HEK293 (cell line): ENCODE results near the gene GMEB1.

ENCODE experiments used
- GLIS1 ChIP-seq: fragments of 450-650 bp; formaldehyde crosslinking; IDR thresholded peaks from 2 replicates; pipeline ENCODE4 v1.5.1; 2016; ENCODE audit warnings: missing biosample characterization, missing genetic modification characterization
- HIC1 ChIP-seq: fragments of 450-650 bp; formaldehyde crosslinking; IDR thresholded peaks from 2 replicates; pipeline ENCODE4 v1.5.1; 2016; ENCODE audit warnings: missing biosample characterization, missing genetic modification characterization
- KLF1 ChIP-seq: fragments of 450-650 bp; formaldehyde crosslinking; IDR thresholded peaks from 2 replicates; pipeline ENCODE4 v1.5.1; 2016; ENCODE audit warnings: missing biosample characterization, missing genetic modification characterization
- PRDM2 ChIP-seq: fragments of 450-650 bp; formaldehyde crosslinking; IDR thresholded peaks from 2 replicates; pipeline ENCODE4 v1.5.1; 2016; ENCODE audit warnings: missing biosample characterization, missing genetic modification characterization, borderline replicate concordance
- SCRT2 ChIP-seq: fragments of 450-650 bp; formaldehyde crosslinking; IDR thresholded peaks from 2 replicates; pipeline ENCODE4 v1.5.1; 2016; ENCODE audit warnings: missing biosample characterization, missing genetic modification characterization
- ZBTB6 ChIP-seq: fragments of 450-650 bp; formaldehyde crosslinking; IDR thresholded peaks from 2 replicates; pipeline ENCODE4 v1.5.1; 2017; ENCODE audit warnings: missing biosample characterization, missing genetic modification characterization
- ZNF138 ChIP-seq: fragments of 450-650 bp; formaldehyde crosslinking; IDR thresholded peaks from 2 replicates; pipeline ENCODE4 v1.5.1; 2016; ENCODE audit warnings: missing biosample characterization, missing genetic modification characterization, borderline replicate concordance
- ZNF140 ChIP-seq: fragments of 450-650 bp; formaldehyde crosslinking; IDR thresholded peaks from 2 replicates; pipeline ENCODE4 v1.5.1; 2016; ENCODE audit warnings: missing biosample characterization, missing genetic modification characterization
- ZNF2 ChIP-seq: fragments of 450-650 bp; formaldehyde crosslinking; IDR thresholded peaks from 2 replicates; pipeline ENCODE4 v1.5.1; 2016; ENCODE audit warnings: missing biosample characterization, missing genetic modification characterization
- ZNF266 ChIP-seq: fragments of 450-650 bp; formaldehyde crosslinking; IDR thresholded peaks from 2 replicates; pipeline ENCODE4 v1.5.1; 2016; ENCODE audit warnings: missing biosample characterization, missing genetic modification characterization, low read depth
- ZNF366 ChIP-seq: fragments of 450-650 bp; formaldehyde crosslinking; conservative IDR thresholded peaks from 2 replicates; pipeline ENCODE4 v1.5.1; 2016; ENCODE audit warnings: missing biosample characterization, missing genetic modification characterization
- ZNF423 ChIP-seq: fragments of 450-650 bp; formaldehyde crosslinking; IDR thresholded peaks from 2 replicates; pipeline ENCODE4 v1.5.1; 2016; ENCODE audit warnings: missing biosample characterization, missing genetic modification characterization
- ZNF449 ChIP-seq: fragments of 450-650 bp; formaldehyde crosslinking; IDR thresholded peaks from 2 replicates; pipeline ENCODE4 v1.5.1; 2017; ENCODE audit warnings: missing biosample characterization, mild to moderate bottlenecking, missing genetic modification characterization, moderate library complexity
- ZNF560 ChIP-seq: fragments of 450-650 bp; formaldehyde crosslinking; IDR thresholded peaks from 2 replicates; pipeline ENCODE4 v1.5.1; 2017; ENCODE audit warnings: missing biosample characterization, missing genetic modification characterization, borderline replicate concordance
- ZNF610 ChIP-seq: fragments of 450-650 bp; formaldehyde crosslinking; IDR thresholded peaks from 2 replicates; pipeline ENCODE4 v1.5.1; 2016; ENCODE audit warnings: missing biosample characterization, missing genetic modification characterization, borderline replicate concordance
- ZNF626 ChIP-seq: fragments of 450-650 bp; sonication (Bioruptor Pico); formaldehyde crosslinking; IDR thresholded peaks from 2 replicates; pipeline ENCODE4 v1.5.1; 2018; ENCODE audit warnings: missing biosample characterization, missing genetic modification characterization, inconsistent platforms
- ZNF843 ChIP-seq: fragments of 450-650 bp; formaldehyde crosslinking; IDR thresholded peaks from 2 replicates; pipeline ENCODE4 v1.5.1; 2016; ENCODE audit warnings: missing biosample characterization, missing genetic modification characterization
- ZXDB ChIP-seq: fragments of 450-650 bp; formaldehyde crosslinking; IDR thresholded peaks from 2 replicates; pipeline ENCODE4 v1.5.1; 2016; ENCODE audit warnings: missing biosample characterization, missing genetic modification characterization
- TF ChIP-seq, protein P1 (sequence below): fragments of 450-650 bp; formaldehyde crosslinking; IDR thresholded peaks from 2 replicates; pipeline ENCODE4 v1.5.1; 2016; ENCODE audit warnings: missing biosample characterization, missing genetic modification characterization
- TF ChIP-seq, protein P2 (sequence below): fragments of 450-650 bp; formaldehyde crosslinking; IDR thresholded peaks from 2 replicates; pipeline ENCODE4 v1.5.1; 2016; ENCODE audit warnings: missing biosample characterization, missing genetic modification characterization
- TF ChIP-seq, protein P3 (sequence below): fragments of 450-650 bp; formaldehyde crosslinking; IDR thresholded peaks from 2 replicates; pipeline ENCODE4 v1.5.1; 2016; ENCODE audit warnings: missing biosample characterization, missing genetic modification characterization

The GMEB1 gene

GRCh38 chr1:28736450-28737306 lies 68.1 kb downstream of the GMEB1 start, which contains the start of gene YTHDF2 (continued):
- TF ChIP-seq, protein P1, sequence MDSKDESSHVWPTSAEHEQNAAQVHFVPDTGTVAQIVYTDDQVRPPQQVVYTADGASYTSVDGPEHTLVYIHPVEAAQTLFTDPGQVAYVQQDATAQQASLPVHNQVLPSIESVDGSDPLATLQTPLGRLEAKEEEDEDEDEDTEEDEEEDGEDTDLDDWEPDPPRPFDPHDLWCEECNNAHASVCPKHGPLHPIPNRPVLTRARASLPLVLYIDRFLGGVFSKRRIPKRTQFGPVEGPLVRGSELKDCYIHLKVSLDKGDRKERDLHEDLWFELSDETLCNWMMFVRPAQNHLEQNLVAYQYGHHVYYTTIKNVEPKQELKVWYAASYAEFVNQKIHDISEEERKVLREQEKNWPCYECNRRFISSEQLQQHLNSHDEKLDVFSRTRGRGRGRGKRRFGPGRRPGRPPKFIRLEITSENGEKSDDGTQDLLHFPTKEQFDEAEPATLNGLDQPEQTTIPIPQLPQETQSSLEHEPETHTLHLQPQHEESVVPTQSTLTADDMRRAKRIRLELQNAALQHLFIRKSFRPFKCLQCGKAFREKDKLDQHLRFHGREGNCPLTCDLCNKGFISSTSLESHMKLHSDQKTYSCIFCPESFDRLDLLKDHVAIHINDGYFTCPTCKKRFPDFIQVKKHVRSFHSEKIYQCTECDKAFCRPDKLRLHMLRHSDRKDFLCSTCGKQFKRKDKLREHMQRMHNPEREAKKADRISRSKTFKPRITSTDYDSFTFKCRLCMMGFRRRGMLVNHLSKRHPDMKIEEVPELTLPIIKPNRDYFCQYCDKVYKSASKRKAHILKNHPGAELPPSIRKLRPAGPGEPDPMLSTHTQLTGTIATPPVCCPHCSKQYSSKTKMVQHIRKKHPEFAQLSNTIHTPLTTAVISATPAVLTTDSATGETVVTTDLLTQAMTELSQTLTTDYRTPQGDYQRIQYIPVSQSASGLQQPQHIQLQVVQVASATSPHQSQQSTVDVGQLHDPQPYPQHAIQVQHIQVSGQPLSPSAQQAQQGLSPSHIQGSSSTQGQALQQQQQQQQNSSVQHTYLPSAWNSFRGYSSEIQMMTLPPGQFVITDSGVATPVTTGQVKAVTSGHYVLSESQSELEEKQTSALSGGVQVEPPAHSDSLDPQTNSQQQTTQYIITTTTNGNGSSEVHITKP (tag by site-specific recombination), result peak; percentile 94
- TF ChIP-seq ZNF560 (tag by site-specific recombination), result no peak
- TF ChIP-seq GLIS1, result peak; percentile 98
- peak; percentile 99 for TF ChIP-seq ZNF423 (tag by site-specific recombination)
- TF ChIP-seq, protein P2, sequence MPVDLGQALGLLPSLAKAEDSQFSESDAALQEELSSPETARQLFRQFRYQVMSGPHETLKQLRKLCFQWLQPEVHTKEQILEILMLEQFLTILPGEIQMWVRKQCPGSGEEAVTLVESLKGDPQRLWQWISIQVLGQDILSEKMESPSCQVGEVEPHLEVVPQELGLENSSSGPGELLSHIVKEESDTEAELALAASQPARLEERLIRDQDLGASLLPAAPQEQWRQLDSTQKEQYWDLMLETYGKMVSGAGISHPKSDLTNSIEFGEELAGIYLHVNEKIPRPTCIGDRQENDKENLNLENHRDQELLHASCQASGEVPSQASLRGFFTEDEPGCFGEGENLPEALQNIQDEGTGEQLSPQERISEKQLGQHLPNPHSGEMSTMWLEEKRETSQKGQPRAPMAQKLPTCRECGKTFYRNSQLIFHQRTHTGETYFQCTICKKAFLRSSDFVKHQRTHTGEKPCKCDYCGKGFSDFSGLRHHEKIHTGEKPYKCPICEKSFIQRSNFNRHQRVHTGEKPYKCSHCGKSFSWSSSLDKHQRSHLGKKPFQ, result peak; percentile 80
- TF ChIP-seq ZXDB, result peak; percentile 96
- TF ChIP-seq, protein P3, sequence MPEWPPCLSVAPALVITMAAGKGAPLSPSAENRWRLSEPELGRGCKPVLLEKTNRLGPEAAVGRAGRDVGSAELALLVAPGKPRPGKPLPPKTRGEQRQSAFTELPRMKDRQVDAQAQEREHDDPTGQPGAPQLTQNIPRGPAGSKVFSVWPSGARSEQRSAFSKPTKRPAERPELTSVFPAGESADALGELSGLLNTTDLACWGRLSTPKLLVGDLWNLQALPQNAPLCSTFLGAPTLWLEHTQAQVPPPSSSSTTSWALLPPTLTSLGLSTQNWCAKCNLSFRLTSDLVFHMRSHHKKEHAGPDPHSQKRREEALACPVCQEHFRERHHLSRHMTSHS (tag by site-specific recombination), result no peak
- TF ChIP-seq ZNF449 (tag by site-specific recombination), result peak; percentile 44
- no peak; the same call in 1 of the 2 replicates for TF ChIP-seq ZNF2 (tag by site-specific recombination)
- TF ChIP-seq ZNF140 (tag by site-specific recombination), result no peak
- TF ChIP-seq ZNF843 (tag by site-specific recombination), result peak; percentile 86
- peak; percentile 86 for TF ChIP-seq ZNF366 (tag by site-specific recombination)
- TF ChIP-seq ZNF610 (tag by site-specific recombination), result peak; percentile 84
- TF ChIP-seq HIC1 (tag by site-specific recombination), result peak; percentile 66
- peak; percentile 100 for TF ChIP-seq ZBTB6 (tag by site-specific recombination)
- TF ChIP-seq ZNF266, result no peak
- no peak for TF ChIP-seq ZNF626
- no peak for TF ChIP-seq ZNF138
- peak; percentile 22; the same call in 1 of the 2 replicates for TF ChIP-seq SCRT2 (tag by site-specific recombination)
- no peak; the same call in 1 of the 2 replicates for TF ChIP-seq PRDM2 (tag by site-specific recombination)
- peak; percentile 84 for TF ChIP-seq KLF1 (tag by site-specific recombination)
